Panc1 (cell line): ENCODE measurements around the gene GUCY1B1. TPM values are rescaled to one million over a fixed set of nuclear protein-coding genes. Genes with fewer than 3 reads are reported as not detected.

ENCODE experiments used
- ATAC-seq: fragments of 200-7000 bp; cut with Tn5 transposase; 2 replicates; pipeline ENCODE4 v1.9.1; 2020; ENCODE audit warnings: mild to moderate bottlenecking, moderate library complexity
- BruUV-seq: library from RNA; stranded (reverse); fragments of 400-500 nt; replicated peaks from 2 replicates; lab custom pipeline; 2021; lab: Mats Ljungman, UMichigan
- CTCF ChIA-PET: fragments of 300-600 bp; sonication (Branson Sonifier 250); formaldehyde crosslinking; loops from one replicate; lab custom pipeline; 2022; ENCODE audit warnings: antibody characterized with exemption; lab: Charles Lee
- POLR2A ChIA-PET: fragments of 300-600 bp; sonication (Branson Sonifier 250); formaldehyde crosslinking; loops from one replicate; lab custom pipeline; 2022; ENCODE audit warnings: antibody characterized with exemption; lab: Charles Lee
- DNase-seq: peaks from one replicate; pipeline ENCODE4 v3.0.0-alpha.2; 2010; ENCODE audit warnings: low read depth, low spot score
- H3K27ac ChIP-seq: 2 replicates; pipeline ENCODE4 v1.5.1; 2011; ENCODE audit warnings: mild to moderate bottlenecking, low read length, inconsistent platforms
- H3K27me3 ChIP-seq: fragments of 200-500 bp; sonication (Bioruptor generic); 2 replicates; pipeline ENCODE4 v1.6.0; 2014; ENCODE audit warnings: low read length, inconsistent platforms; ENCODE audit not compliant: control insufficient read depth, insufficient read depth
- H3K36me3 ChIP-seq: fragments of 200-500 bp; sonication (Bioruptor generic); 2 replicates; pipeline ENCODE4 v1.5.1; 2014; ENCODE audit warnings: inconsistent platforms, mild to moderate bottlenecking, low read length, moderate library complexity; ENCODE audit not compliant: control insufficient read depth, insufficient read depth
- H3K4me1 ChIP-seq: 2 replicates; pipeline ENCODE4 v1.5.1; 2011; ENCODE audit warnings: inconsistent platforms, mild to moderate bottlenecking, low read length, moderate library complexity; ENCODE audit not compliant: control insufficient read depth, insufficient read depth
- H3K4me3 ChIP-seq, 2 experiments: 2 replicates each; pipeline ENCODE4 v1.5.1; 2011 to 2012; ENCODE audit warnings: low read depth in 2 of 2, low read length in 2 of 2, mild to moderate bottlenecking in 2 of 2, inconsistent platforms in 1 of 2, moderate library complexity in 1 of 2
- H3K9me3 ChIP-seq: fragments of 200-500 bp; sonication (Bioruptor generic); 2 replicates; pipeline ENCODE4 v1.5.1; 2014; ENCODE audit warnings: low read depth, mild to moderate bottlenecking, inconsistent platforms, low read length, moderate library complexity; ENCODE audit not compliant: control insufficient read depth, insufficient read depth
- POLR2AphosphoS5 ChIP-seq: IDR thresholded peaks from 2 replicates; pipeline ENCODE4 v1.6.1; 2012; ENCODE audit warnings: mild to moderate bottlenecking, low read depth, low read length, moderate library complexity
- SIN3A ChIP-seq: IDR thresholded peaks from 2 replicates; pipeline ENCODE4 v1.6.1; 2012; ENCODE audit warnings: low read depth, mild to moderate bottlenecking, low read length, moderate library complexity, borderline replicate concordance; ENCODE audit not compliant: insufficient read depth
- TCF7L2 ChIP-seq: IDR thresholded peaks from 2 replicates; pipeline ENCODE4 v1.6.1; 2011; ENCODE audit warnings: mild to moderate bottlenecking, low read depth, low read length, inconsistent platforms
- in situ Hi-C: cut with HindIII; loops from 2 replicates; pipeline ENCODE4 v1.10.0; 2016; ENCODE audit warnings: low sequenced_read_pairs, low pct_unique_long_range_greater_than_20kb
- intact Hi-C: fragments of 100-400 bp; cut with micrococcal nuclease; formaldehyde crosslinking; loops from one replicate; pipeline ENCODE4 v1.10.0; 2022; ENCODE audit not compliant: unreplicated experiment
- total RNA-seq: library from RNA; stranded (reverse); gene quantifications from one replicate; pipeline ENCODE4 v1.2.1, GENCODE V29; 2021; ENCODE audit not compliant: unreplicated experiment
- TF ChIP-seq, protein P1 (sequence below), 2 experiments: IDR thresholded peaks; 2 replicates each; pipeline ENCODE4 v1.6.1; 2011 to 2012; ENCODE audit warnings: low read depth in 2 of 2, control low read depth in 1 of 2, low read length in 1 of 2, mild to moderate bottlenecking in 1 of 2, moderate library complexity in 1 of 2; ENCODE audit not compliant: insufficient read depth in 1 of 2
- TF ChIP-seq, protein P2 (sequence below): fragments of 450-650 bp; IDR thresholded peaks from 2 replicates; pipeline ENCODE4 v1.5.1; 2017; ENCODE audit warnings: mild to moderate bottlenecking

The GUCY1B1 gene
- total RNA-seq, 1 experiment from 2014 or later, result 0.36 TPM

DNA sequence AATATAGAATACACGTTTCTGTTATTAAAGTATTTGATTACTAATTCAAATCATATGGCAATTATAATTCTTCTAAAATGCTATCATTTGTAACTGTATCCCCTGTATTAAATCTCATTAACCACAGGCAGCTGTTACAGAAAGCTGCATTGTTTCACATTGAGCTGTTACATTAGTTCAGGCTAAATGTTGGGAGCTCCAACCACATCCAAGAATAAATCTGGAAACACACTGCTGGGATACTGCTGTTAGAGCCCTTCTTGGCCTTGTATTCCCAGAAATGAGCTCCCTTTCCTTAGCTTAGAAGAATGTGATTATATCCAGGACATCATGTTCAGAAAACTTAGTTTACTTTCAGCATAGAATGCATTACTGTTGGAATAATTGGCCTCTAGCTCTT lies 48.2 kb downstream of the GUCY1B1 start:
- BruUV-seq, result no TSS peak
- Histone ChIP-seq H3K27ac (no peak overlapping the region), H3K4me1 (no peaks in the 10 kb centered on the region), H3K36me3 (no peaks in the 10 kb centered on the region), H3K27me3 (no peaks in the 10 kb centered on the region), H3K4me3 (no peak overlapping the region), H3K9me3 (no peaks in the 10 kb centered on the region)
- no peak for TF ChIP-seq SIN3A
- DNase-seq (no peak), ATAC-seq (no peak)
- in situ Hi-C loops (no loop called here), intact Hi-C loops (no loop called here)
- CTCF ChIA-PET, result no interaction called here
- POLR2A ChIA-PET, result no interaction called here

DNA sequence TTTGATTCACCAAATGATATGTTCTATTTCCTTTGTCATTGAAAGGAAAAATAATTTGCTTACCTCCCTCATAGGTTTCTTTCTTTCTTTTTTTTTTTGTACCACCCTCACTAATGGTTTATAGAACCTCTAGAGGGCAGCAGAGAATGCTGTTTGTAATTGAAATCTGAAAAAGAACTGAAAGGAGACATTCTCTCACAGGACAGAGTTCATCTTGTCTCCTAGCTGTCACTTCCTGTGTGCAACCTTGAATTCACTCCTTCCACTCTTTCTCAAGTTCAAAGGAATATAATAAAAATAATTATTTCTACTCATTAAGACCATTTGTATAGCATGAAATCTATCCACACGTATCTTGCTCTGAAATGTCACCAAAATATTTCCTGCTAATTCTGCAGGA lies 51.0 kb downstream of the GUCY1B1 start:
- H3K36me3 ChIP-seq, result no peaks in the 10 kb centered on the region
- no peaks in the 10 kb centered on the region for H3K9me3 ChIP-seq
- H3K27me3 ChIP-seq, result no peaks in the 10 kb centered on the region
- in situ Hi-C loops, result no loop called here
- no TSS peak for BruUV-seq
- peak; percentile 35 for DNase-seq
- no peak overlapping the region for H3K4me3 ChIP-seq
- ChIA-PET POLR2A (no interaction called here), CTCF (no interaction called here)
- intact Hi-C loops, result loop anchor here (1.0 kb wide), 1 partner anchor 143 kb away; the partner anchor contains the start of gene CTSO
- TF ChIP-seq SIN3A, result no peak
- TF ChIP-seq, protein P1, sequence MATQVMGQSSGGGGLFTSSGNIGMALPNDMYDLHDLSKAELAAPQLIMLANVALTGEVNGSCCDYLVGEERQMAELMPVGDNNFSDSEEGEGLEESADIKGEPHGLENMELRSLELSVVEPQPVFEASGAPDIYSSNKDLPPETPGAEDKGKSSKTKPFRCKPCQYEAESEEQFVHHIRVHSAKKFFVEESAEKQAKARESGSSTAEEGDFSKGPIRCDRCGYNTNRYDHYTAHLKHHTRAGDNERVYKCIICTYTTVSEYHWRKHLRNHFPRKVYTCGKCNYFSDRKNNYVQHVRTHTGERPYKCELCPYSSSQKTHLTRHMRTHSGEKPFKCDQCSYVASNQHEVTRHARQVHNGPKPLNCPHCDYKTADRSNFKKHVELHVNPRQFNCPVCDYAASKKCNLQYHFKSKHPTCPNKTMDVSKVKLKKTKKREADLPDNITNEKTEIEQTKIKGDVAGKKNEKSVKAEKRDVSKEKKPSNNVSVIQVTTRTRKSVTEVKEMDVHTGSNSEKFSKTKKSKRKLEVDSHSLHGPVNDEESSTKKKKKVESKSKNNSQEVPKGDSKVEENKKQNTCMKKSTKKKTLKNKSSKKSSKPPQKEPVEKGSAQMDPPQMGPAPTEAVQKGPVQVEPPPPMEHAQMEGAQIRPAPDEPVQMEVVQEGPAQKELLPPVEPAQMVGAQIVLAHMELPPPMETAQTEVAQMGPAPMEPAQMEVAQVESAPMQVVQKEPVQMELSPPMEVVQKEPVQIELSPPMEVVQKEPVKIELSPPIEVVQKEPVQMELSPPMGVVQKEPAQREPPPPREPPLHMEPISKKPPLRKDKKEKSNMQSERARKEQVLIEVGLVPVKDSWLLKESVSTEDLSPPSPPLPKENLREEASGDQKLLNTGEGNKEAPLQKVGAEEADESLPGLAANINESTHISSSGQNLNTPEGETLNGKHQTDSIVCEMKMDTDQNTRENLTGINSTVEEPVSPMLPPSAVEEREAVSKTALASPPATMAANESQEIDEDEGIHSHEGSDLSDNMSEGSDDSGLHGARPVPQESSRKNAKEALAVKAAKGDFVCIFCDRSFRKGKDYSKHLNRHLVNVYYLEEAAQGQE (IDR thresholded peaks at IDR 0.05; ENCODE audit: insufficient read depth in 1 of 2, low read depth in 2 of 2, low read length in 1 of 2), result no peak
- TF ChIP-seq, protein P2, sequence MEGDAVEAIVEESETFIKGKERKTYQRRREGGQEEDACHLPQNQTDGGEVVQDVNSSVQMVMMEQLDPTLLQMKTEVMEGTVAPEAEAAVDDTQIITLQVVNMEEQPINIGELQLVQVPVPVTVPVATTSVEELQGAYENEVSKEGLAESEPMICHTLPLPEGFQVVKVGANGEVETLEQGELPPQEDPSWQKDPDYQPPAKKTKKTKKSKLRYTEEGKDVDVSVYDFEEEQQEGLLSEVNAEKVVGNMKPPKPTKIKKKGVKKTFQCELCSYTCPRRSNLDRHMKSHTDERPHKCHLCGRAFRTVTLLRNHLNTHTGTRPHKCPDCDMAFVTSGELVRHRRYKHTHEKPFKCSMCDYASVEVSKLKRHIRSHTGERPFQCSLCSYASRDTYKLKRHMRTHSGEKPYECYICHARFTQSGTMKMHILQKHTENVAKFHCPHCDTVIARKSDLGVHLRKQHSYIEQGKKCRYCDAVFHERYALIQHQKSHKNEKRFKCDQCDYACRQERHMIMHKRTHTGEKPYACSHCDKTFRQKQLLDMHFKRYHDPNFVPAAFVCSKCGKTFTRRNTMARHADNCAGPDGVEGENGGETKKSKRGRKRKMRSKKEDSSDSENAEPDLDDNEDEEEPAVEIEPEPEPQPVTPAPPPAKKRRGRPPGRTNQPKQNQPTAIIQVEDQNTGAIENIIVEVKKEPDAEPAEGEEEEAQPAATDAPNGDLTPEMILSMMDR, result peak; percentile 52; the same call in 1 of the 2 replicates
- H3K27ac ChIP-seq, result no peak overlapping the region
- H3K4me1 ChIP-seq, result no peaks in the 10 kb centered on the region
- ATAC-seq, result no peak

DNA sequence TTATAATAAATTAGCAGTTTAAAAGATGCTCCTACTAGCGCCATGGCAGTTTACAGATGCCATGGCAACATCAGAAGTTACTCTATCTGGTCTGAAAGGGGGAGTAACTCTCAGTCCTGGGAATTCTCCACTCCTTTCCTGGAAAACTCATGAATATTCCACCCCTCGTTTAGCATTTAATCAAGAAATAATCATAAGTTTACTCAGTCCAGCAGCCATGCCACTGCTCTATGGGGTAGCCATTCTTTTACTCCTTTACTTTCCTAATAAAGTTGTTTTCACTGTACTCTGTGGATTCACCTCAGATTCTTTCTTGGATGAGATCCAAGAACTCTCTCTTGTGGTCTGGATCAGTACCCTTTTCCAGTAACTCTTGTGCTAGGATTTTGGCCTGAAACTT lies 52.3 kb downstream of the GUCY1B1 start:
- Histone ChIP-seq H3K36me3 (no peaks in the 10 kb centered on the region), H3K4me1 (no peaks in the 10 kb centered on the region), H3K27me3 (no peaks in the 10 kb centered on the region), H3K27ac (no peak overlapping the region), H3K4me3 (no peak overlapping the region), H3K9me3 (no peaks in the 10 kb centered on the region)
- in situ Hi-C loops (no loop called here), intact Hi-C loops (no loop called here)
- TF ChIP-seq POLR2AphosphoS5, result no peak
- TF ChIP-seq TCF7L2, result no peak
- TF ChIP-seq, protein P2, result no peak
- TF ChIP-seq SIN3A, result no peak
- TF ChIP-seq, protein P1 (IDR thresholded peaks at IDR 0.05; ENCODE audit: insufficient read depth in 1 of 2, low read depth in 2 of 2, low read length in 1 of 2), result no peak
- BruUV-seq, result no TSS peak
- CTCF ChIA-PET, result no interaction called here
- ATAC-seq (no peak), DNase-seq (no peak)
- POLR2A ChIA-PET, result no interaction called here
